ENCODE data around the gene NAA16.
"Not testable (repeated sequence)": the region's sequence is repeated elsewhere in the genome, so short reads cannot be mapped to it uniquely, and the experiment has no call there.

NAA16 gene

GRCh38 chr13:41356385-41356648 lies 45.2 kb downstream of the NAA16 start:
- not testable (repeated sequence) for DNase-seq (ENCODE audit: low spot score)

GRCh38 chr13:41356786-41357185 lies 45.7 kb downstream of the NAA16 start:
- no peak for DNase-seq (ENCODE audit: low spot score)

DNA sequence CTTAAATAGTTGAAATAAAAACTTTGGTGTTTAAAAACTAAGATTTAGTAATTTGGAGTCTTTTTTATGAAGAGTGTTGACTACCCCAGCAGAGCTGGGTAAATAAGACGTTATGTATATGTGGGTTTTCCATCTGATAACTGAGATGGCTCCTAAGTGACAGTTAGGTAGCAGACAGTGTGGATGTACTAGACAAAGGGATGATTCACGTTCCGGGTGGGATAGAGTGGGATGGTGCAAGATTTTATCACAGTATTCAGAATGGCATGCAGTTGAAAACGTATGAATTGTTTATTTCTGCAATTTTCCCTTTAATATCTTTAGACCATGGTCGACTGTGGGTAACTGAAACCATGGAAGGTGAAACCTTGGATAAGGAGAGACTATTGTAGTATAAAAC lies 50.4 kb downstream of the NAA16 start:
- no peak for DNase-seq (ENCODE audit: low spot score)

- DNase-seq (ENCODE audit: low spot score) = no peak
Measured at GRCh38 chr13:41364043-41364442, 53.0 kb downstream of the NAA16 start.

GRCh38 chr13:41365631-41366030 lies 54.6 kb downstream of the NAA16 start:
- DNase-seq (ENCODE audit: low spot score) = no peak

- no peak for DNase-seq (ENCODE audit: low spot score)
Measured at GRCh38 chr13:41370736-41371135, 59.7 kb downstream of the NAA16 start.

DNA sequence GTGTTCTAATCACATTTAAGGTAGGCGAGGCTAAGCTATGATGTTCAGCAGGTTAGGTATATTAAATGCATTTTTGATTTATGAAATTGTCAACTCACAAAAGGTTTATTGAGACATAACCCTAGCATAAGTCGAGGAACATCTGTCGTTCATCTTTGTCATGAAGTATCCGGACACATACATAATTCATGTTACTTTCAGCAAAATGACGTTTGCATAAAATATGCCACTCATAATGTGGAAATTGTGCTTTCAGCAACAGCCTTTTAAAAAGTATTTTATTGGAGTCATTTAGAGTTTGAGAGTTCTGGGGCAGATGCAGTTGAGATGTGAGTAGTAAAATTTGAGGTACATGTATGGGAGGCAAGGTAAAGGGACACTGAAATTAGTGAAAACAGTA lies 66.4 kb downstream of the NAA16 start:
- no peak for DNase-seq (ENCODE audit: low spot score)

DNA sequence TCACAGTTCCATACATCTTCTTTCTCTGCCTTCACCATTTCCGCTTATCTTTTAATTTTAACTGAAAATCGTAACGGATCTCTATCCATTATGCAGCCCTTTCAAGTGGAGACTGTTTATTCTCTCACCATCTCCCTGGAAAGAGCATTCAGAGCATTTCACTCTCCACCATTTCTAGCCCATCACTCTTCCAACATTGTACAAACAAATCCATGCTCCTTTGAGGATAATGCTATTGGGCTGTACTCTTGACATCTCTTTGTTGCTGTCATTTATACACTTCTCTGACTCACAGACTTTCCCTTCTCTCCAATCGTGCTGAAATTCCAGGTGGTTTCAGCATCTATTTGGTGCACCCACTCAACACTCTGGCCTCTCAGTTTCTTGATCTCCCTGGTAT lies 71.4 kb downstream of the NAA16 start:
- DNase-seq (ENCODE audit: low spot score) = no peak

DNA sequence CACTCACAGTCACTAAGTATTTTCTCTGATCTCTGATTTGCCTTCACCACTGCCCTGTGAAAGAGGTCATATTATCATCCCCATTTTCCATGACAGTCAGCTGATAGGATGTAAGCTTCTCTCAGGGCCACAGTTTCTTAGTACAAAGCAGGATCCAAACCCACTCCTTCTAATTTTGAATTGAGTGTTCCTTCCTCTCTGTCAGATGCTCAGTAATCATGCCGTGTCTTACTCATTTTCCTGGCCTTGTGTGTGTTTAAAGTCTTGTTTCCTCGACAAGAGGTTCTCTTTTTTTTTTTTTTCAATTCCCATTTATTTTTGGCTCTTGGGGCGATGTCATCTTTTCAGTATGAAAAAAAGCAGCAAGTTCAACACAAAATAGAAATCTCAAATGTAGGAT lies 72.3 kb downstream of the NAA16 start:
- no peak for DNase-seq (ENCODE audit: low spot score)

DNA sequence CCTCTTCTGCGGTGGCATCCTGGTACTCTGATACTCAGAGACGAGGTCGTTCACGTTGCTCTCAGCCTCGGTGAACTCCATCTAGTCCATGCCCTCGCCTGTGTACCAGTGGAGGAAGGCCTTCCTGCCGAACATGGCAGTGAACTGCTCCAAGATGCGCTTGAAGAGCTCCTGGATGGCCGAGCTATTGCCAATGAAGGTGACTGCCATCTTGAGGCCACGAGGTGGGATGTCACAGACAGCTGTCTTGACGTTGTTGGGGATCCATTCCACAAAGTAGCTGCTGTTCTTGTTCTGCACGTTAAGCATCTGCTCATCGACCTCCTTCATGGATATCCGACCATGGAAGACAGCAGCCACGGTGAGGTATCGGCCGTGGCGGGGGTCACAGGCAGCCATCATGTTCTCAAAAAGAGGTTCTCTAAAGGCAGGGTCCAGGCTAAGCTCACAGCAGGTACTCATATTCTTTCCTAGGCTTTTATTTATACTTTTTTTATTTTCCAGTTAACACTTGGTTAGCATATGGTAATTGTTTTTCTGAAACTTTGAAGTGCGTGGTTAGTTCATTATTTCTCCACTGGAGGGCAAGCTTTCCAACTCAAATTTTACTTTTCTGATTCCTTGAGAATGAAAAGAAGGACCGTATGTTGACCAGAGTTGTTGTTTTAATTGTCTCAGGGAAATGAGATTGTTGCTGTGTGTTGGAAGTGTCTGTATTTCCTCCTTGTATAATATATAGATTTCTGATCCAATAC lies 73.9 kb downstream of the NAA16 start:
- peak; percentile 27 for DNase-seq (ENCODE audit: low spot score)

GRCh38 chr13:41386211-41386610 lies 75.1 kb downstream of the NAA16 start:
- no peak for DNase-seq (ENCODE audit: low spot score)

DNA sequence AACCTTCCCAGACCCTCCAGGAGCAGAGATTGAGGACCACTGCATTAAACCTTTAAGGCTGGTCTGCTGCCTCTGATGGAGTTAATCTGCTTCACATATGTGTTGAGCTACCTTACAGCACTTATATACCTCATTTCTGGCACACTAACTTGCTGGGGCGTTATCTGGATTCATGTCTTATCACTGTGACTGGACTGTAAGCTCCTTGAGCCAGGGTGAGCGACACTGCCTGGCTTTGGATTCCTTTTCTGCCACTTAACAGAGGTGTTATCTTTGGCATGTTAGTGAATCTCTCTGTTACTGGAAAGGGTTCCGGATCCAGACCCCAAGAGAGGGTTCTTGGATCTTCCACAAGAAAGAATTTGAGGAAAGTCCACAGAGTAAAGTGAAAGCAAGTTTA lies 76.5 kb downstream of the NAA16 start:
- DNase-seq (ENCODE audit: low spot score) = no peak

DNA sequence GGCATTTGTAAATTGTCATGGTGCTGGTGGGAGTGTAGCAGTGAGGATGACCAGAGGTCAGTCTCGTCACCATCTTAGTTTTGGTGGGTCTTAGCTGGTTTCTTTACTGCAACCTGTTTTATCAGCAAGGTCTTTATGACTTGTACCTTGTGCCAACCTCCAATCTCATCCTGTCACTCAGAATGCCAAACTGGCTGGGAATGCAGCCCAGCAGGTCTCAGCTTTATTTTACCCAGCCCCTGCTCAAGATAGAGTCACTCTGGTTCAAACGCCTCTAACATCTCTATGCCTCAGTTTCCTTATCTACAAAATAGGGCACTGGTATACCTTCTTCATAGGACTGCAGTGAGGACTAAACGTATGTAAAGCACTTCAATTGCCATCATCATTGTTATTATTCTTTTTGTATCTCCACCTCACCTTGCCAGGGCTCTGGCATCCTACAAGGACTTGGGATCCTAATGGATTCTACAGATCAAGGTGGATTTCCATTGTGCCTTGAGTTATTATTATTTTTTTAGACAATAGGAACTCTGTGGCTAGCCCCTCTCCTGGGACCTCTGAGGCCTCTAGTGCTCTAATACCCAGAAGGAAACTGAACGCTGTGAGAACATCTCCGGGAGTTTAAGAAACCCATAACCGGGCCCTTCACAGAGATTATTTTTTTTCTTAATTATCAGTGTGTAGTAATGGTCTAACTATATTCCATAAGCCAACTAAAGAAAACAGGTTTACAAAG lies 77.2 kb downstream of the NAA16 start:
- DNase-seq (ENCODE audit: low spot score) = no peak

DNA sequence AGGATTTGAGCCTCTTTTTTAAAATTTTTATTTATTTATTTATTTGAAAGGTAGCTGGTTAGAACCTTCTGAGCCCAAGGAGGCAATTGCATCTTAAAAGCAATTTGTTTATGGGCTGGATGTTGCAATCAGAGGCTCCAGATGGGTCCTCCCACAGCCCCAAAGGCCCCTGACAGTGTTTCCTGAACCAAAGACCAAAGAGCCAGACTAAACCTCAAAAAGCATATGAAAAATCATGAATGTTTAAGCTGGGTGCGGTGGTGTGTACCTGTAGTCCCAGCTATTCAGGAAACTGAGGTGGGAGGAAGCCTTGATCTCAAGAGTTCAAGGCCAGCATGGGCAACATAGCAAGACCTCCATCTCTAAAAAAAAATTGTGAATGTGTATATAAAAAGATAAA lies 78.5 kb downstream of the NAA16 start:
- DNase-seq (ENCODE audit: low spot score) = no peak

DNA sequence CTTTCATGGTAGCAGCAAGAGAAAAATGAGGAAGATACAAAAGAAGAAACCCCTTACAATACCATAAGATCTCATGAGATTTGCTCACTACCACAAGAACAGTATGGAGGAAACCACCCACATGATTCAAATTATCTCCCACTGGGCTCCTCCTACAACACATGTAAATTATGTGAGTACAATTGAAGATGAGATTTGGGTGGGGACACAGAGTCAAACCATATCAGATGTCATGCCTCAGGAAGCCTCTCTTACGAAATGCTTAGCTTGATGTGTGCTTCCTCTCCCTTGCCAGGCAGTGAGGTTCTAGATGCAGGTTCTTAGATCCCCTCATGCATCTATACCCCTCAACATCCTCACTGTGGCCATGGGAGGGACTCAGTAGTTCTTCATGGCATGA lies 83.1 kb downstream of the NAA16 start:
- no peak for DNase-seq (ENCODE audit: low spot score)

DNA sequence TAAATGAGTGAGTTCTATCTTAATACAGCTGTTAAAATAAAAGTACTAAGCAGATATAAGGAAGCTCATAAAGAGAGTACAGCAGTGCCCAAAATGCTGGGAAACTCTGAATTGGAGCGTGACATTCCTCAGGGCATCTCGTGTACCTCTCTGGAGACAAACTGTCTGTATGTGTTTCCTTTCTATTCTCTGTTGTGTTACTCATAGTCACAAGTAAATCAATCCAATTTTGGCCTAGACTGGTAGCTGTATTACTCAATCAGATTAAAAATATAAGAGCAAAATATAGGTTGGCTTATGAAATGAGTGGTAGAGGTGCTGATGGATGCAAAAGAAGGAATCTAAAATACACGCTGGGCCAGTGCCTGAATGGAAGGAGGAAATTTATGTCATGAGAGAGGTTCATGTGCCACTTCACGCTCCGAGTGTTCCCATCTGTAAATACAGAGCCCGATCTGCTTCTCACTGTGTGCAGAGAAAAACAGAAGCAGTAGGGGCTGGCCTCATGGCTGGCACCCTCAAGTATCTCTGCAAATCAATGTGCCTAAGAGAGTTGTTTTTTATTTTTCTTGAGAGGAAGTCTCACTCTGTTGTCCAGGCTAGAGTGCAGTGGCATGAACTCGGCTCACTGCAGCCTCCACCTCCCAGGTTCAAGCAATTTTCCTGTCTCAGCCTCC lies 87.6 kb downstream of the NAA16 start:
- DNase-seq (ENCODE audit: low spot score) = no peak

GRCh38 chr13:41401366-41401765 lies 90.3 kb downstream of the NAA16 start:
- DNase-seq (ENCODE audit: low spot score) = no peak

GRCh38 chr13:41402691-41403511 lies 91.8 kb downstream of the NAA16 start:
- DNase-seq (ENCODE audit: low spot score) = no peak

- no peak for DNase-seq (ENCODE audit: low spot score)
Measured at GRCh38 chr13:41403983-41404382, 92.9 kb downstream of the NAA16 start.

DNA sequence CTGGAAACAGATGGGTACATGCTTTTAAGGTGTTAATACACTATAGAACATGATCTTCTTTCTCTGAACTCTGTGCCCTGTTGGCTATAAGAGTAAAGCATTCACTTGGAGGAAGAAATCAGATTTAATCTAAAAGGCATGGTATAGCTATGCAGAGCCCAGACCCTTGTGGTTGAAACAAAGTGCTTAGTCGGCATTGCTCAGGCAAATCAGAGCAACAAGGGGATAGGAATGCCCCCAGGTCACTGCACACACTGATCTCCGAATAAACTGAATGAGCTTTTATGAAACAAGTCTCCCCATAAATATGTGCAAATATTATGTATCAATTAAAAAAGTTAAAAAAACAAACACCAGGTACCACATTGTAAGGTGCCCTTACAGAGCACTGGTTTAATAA lies 94.3 kb downstream of the NAA16 start:
- no peak for DNase-seq (ENCODE audit: low spot score)

DNA sequence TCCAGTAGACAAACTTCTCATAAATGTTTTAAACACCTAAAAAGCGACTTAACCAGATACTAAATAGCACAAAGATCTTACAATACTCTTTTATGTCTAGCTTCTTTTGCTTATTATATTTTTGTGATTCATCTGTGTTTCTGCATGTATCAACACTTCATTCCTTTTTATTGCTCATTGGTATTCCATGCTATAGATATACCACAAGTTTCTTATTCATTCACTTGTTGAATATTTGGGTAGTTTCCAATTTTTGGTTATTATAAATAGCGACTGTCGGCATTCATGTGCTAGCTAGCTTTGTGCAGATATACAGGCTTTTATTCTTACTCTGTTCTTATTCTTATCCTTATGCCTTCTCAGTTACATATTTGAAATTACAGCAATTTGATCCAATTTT lies 96.3 kb downstream of the NAA16 start:
- no peak for DNase-seq (ENCODE audit: low spot score)

- no peak for DNase-seq (ENCODE audit: low spot score)
Measured at GRCh38 chr13:41408121-41408520, 97.1 kb downstream of the NAA16 start.

DNA sequence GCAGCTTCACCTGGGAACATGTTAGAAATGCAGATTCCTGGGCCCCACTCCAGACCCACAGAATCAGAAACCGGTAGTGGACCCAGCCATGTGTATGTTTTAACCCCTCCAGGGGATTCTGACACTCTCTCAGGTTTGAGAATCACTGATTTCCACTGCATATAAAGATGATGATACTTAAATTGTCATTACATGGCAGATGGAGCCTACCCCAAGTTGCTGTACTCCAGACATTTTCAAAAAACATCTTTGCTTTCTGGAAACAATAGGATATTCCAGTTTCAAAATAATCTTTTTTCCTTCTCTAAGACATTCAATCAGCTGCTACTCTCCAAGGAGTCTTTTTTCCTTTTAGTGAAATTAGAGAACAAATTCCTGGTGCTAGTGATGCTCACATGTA lies 97.7 kb downstream of the NAA16 start:
- DNase-seq (ENCODE audit: low spot score) = no peak

Data from GM03348 (cell line).